HCT116 (cell line): Measurements from ENCODE around the gene NPPC.

ENCODE experiments used
- ATF3 ChIP-seq: IDR thresholded peaks from 2 replicates; pipeline ENCODE4 v1.6.1; 2012
- CEBPB ChIP-seq: IDR thresholded peaks from 2 replicates; pipeline ENCODE4 v1.6.1; 2012; ENCODE audit warnings: low read depth
- CTCF ChIP-seq, 3 experiments: fragments of 200-600 bp in 1 of 3; sonication (generic) in 1 of 3; IDR thresholded peaks in 2 of 3; conservative IDR thresholded peaks in 1 of 3; 2 replicates each; pipeline ENCODE4 v1.5.1; 2012 to 2017; ENCODE audit warnings: low read depth in 2 of 3, low read length in 2 of 3, antibody characterized with exemption in 1 of 3, borderline replicate concordance in 1 of 3, control low read depth in 1 of 3, mild to moderate bottlenecking in 1 of 3, mixed read lengths in 1 of 3, mixed run types in 1 of 3, moderate library complexity in 1 of 3; ENCODE audit not compliant: insufficient read depth in 1 of 3
- EGR1 ChIP-seq: IDR thresholded peaks from 2 replicates; pipeline ENCODE4 v1.6.1; 2012; ENCODE audit warnings: low read depth
- MAX ChIP-seq: IDR thresholded peaks from 2 replicates; pipeline ENCODE4 v1.6.1; 2012
- POLR2A ChIP-seq: IDR thresholded peaks from 2 replicates; pipeline ENCODE4 v1.7.0; 2011; ENCODE audit warnings: borderline replicate concordance; ENCODE audit not compliant: insufficient read depth, insufficient read length; ENCODE audit errors: extremely low read depth
- POLR2AphosphoS5 ChIP-seq: IDR thresholded peaks from 2 replicates; pipeline ENCODE4 v1.6.1; 2011; ENCODE audit warnings: mild to moderate bottlenecking, low read depth, low read length, moderate library complexity
- RAD21 ChIP-seq: IDR thresholded peaks from 2 replicates; pipeline ENCODE4 v1.6.1; 2012; ENCODE audit warnings: low read depth, mild to moderate bottlenecking
- SP1 ChIP-seq: IDR thresholded peaks from 2 replicates; pipeline ENCODE4 v1.6.1; 2012; ENCODE audit warnings: low read depth

- TF ChIP-seq CEBPB (no peak), CTCF (IDR thresholded peaks at IDR 0.05 in 2 of 3, conservative IDR thresholded peaks at IDR 0.05 in 1 of 3; ENCODE audit: borderline replicate concordance in 1 of 3, insufficient read depth in 1 of 3, low read depth in 2 of 3, low read length in 2 of 3) (no peak), RAD21 (no peak), EGR1 (no peak), MAX (no peak), POLR2A (no peak), ATF3 (no peak), POLR2AphosphoS5 (no peak), SP1 (no peak)
Measured at GRCh38 chr2:231908584-231908983, 17.6 kb downstream of the NPPC start.
